GM19238 (cell line): ENCODE results near the gene TBC1D8B.

ENCODE experiments used
- DNase-seq: peaks from one replicate; pipeline ENCODE4 v3.0.0; 2011; ENCODE audit warnings: low spot score; ENCODE audit not compliant: insufficient read length

The TBC1D8B gene

GRCh38 chrX:106897259-106897658 lies 94.8 kb downstream of the TBC1D8B start:
- DNase-seq = no peak

- DNase-seq = no peak
Measured at GRCh38 chrX:106898462-106898861, 96.0 kb downstream of the TBC1D8B start.

- no peak for DNase-seq
Measured at GRCh38 chrX:106899276-106899675, 96.8 kb downstream of the TBC1D8B start.

DNA sequence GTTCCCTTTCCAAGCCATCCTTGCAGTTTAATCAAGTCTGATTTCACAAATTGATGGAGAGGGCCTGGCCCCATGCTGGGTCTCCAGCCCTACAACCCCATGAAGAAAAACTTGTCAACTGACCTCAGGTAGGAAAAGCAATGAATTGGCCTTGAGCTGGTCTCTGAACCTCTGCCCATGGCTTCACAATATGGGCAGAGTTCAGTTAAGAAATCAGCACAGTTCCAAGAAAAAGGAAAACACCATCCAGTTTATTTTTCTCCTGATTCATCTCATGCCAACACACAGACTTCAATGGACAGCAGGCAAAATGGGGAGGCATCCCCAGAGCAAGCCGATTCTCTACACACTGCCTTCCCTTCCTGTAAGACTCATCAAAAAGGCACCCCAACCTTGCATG lies 97.4 kb downstream of the TBC1D8B start:
- no peak for DNase-seq

DNA sequence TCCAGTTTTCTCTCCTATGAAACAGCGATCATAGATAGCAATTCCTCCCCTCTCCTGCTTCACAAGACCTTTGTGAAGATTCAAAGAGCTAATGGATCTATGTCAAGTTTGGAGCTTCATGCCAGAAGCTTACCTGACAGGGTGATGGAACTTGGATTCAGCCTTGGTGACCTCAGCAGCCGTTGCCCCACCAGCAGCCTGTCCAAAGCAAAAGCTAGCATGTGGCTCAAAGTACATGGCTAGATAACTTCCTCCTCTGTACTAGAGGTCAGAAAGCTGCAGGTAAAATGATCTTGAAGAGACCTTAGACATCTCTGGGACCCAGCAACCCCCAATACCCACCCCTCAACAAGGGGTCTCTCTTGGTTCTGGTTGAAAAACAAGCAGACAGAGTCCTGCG lies 98.9 kb downstream of the TBC1D8B start:
- DNase-seq = no peak

DNA sequence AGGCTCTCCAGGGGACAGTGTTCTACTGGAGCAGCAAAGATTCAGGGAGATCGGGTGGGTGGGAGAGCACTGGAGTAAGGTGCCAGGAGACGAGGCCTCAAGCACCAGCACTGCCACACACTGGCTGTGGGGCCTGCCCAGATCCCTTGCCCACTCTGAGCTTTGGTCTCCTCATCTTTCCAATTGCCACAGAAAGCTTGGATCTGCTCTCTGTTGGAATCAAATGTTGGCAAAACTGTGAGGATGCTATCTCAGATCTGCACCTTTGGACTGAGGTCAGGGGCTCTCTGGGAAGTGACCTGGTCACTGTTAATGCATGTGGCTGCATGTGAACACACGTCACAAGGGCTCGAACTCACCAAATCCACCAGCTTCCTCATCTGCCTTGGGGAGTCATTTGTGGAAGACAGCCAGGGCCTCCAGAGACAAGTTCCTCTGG lies 99.3 kb downstream of the TBC1D8B start:
- no peak for DNase-seq

- no peak for DNase-seq
Measured at GRCh38 chrX:106902684-106903083, 100.2 kb downstream of the TBC1D8B start.

GRCh38 chrX:106903291-106903824 lies 100.9 kb downstream of the TBC1D8B start, which contains the start of gene RIPPLY1:
RIPPLY1 (minus strand) TSS chrX:106903341; CDS start chrX:106903287, 54 bp downstream.
- DNase-seq = no peak

DNA sequence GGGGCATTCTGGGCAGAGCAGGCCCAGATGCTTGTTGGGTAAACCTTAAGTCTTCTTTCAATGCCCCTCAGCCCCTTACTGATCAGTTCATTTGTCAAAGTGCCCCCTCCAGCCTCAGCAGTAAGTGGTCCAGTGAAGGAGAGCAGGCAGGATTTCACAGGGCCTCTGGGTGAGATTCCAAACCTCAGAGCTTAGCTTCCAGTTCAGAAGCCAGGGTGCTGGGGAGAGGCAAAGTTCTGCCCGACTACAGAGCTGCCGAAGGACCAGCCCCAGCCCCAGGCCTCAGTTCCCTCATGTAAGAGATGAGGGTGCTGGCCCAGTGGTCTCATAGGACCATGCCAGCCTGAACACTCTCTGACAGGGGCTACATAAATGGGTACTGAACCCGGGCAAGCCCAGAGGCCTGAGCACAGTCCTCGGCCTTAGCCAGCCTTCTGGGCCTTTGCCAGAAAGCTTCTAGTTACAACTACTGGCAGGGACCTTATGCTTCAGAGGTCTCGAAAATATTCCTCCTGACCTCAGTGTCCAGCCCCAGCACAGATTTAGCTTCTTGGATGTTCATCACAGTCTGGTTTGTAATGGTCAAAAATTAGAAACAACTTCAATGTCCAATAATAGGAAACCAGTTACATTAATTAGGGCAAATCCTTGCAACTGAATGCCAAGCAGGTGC lies 101.5 kb downstream of the TBC1D8B start:
- DNase-seq = no peak

DNA sequence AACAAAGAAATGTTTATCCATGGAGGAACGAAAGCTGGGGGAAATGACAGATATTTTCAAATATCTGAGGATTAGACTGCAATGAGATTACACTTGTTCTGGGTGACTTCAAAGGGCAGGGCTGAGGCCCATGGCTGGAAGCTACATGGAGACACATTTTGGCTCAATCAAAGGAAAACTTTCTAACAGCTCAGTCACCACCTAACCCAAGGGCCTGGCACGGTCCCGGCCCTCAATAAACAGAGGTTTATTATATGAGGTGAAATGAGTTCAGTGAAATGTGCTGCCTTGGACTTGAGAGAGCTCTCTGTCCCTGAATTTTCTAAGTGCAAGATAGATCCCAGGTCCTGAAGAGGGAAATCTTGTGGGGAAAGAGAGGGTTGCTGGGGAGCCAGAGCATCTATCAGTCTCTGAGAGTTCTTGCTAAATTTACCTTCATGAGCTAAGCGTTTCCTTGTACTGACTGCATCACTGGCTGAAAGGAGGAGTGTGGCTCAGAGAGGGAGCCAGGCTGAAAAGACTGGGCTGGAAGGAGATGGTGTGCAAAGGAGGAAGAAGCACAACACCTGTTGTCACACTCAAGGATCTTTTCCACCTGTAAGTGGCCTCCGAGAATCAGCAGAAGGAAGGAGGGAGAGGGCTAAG lies 102.7 kb downstream of the TBC1D8B start:
- no peak for DNase-seq

- DNase-seq = no peak
Measured at GRCh38 chrX:106906361-106906760, 103.9 kb downstream of the TBC1D8B start.

- no peak for DNase-seq
Measured at GRCh38 chrX:106912864-106913263, 110.4 kb downstream of the TBC1D8B start.

DNA sequence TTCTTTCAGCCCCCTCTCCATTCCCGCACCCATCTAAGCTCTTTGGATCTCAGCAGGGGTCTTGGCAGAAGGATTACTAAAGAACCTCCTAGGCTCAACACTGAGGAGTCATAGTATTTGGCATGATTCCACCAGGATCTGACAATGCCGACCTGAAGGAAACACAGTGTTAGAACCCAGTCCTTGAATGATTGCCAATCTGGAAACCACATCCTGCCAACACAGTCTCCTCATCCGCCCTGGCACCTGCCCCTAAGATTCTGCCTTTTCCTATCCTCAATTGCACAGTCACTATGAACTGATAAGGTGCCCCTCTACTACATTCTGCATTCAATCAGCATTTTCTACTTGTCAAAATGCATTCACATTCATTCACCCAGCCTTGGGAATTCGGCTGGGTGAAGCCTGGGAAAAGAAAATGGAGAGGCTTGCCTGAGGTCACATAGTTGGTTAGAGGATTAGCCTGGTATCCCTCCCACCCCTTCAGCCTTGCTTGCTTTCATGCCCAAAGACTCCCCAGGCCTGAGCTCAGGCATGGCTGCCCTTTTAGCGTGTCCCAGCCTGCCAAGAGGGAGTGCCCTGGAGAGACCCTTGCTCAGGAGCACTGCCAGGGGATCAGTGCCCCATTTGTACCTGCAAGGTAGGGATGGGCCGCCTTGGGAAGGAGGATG lies 115.5 kb downstream of the TBC1D8B start:
- no peak for DNase-seq

DNA sequence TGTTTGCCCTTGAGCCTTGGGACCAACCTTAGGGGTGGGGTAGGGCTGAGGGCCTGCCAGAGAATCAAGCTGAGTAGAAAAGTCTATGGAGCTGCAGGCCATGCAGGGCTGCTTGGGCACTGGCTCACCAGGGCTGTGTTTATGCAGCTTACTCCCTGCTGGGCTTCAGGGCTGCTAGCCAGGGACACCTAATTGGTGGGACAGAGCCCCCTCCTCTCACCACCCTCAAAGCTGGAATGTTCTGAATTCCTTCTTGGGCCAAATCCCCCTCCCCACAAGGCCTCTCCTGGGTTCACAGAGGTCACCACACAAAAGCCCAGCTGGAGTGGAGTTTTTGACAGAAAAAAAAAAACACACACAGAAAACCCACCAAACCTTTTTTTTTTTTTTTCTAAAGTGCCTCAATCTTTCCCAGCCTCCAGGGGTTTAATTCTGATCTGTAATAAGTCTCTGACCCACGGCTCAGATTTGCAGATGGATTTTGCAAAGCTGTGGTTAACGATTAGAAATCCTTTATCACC lies 117.5 kb downstream of the TBC1D8B start, which contains the start of gene CLDN2:
TSS of gene CLDN2 (plus strand) at position 471 of the 521 bp plus-strand sequence. CDS start 7,827 bp downstream, outside the sequence.
- DNase-seq = no peak

GRCh38 chrX:106921637-106922036 lies 119.2 kb downstream of the TBC1D8B start:
- no peak for DNase-seq
